Measurements from ENCODE around the gene STAT5A. TPM values are rescaled to one million over a fixed set of nuclear protein-coding genes. Genes with fewer than 3 reads are reported as not detected.

The STAT5A gene
- total RNA-seq, 1 experiment from 2014 or later, result 6.6 TPM

DNA sequence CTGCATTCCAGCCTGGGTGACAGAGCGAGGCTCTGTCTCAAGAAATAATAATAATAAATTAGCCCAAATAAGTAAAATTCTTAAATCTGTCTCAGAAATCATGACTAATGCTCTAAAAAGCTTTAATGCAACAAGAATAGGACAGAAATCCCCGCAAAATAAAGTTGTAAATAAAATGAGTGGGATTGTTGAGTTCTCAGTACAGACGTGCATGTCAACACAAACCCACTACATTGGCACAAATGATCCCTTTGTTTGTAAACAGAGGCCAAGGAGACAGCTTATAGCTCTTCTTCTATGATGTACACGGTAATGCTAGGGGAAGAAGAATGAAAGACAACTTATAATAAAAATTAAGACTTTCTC is 18.1 kb upstream of the STAT5A start (continued):
- TF ChIP-seq, protein P1, sequence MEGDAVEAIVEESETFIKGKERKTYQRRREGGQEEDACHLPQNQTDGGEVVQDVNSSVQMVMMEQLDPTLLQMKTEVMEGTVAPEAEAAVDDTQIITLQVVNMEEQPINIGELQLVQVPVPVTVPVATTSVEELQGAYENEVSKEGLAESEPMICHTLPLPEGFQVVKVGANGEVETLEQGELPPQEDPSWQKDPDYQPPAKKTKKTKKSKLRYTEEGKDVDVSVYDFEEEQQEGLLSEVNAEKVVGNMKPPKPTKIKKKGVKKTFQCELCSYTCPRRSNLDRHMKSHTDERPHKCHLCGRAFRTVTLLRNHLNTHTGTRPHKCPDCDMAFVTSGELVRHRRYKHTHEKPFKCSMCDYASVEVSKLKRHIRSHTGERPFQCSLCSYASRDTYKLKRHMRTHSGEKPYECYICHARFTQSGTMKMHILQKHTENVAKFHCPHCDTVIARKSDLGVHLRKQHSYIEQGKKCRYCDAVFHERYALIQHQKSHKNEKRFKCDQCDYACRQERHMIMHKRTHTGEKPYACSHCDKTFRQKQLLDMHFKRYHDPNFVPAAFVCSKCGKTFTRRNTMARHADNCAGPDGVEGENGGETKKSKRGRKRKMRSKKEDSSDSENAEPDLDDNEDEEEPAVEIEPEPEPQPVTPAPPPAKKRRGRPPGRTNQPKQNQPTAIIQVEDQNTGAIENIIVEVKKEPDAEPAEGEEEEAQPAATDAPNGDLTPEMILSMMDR (IDR thresholded peaks at IDR 0.05), result no peak
- TF ChIP-seq ZNF232 (CRISPR knock-in tag; IDR thresholded peaks at IDR 0.05) (no peak), NR1H2 (CRISPR knock-in tag; IDR thresholded peaks at IDR 0.05) (no peak), NR2C2 (CRISPR knock-in tag; IDR thresholded peaks at IDR 0.05) (no peak), E2F5 (CRISPR knock-in tag; IDR thresholded peaks at IDR 0.05) (no peak)
- TF ChIP-seq, protein P2, sequence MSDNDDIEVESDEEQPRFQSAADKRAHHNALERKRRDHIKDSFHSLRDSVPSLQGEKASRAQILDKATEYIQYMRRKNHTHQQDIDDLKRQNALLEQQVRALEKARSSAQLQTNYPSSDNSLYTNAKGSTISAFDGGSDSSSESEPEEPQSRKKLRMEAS (CRISPR knock-in tag; IDR thresholded peaks at IDR 0.05), result no peak
- TF ChIP-seq, protein P3, sequence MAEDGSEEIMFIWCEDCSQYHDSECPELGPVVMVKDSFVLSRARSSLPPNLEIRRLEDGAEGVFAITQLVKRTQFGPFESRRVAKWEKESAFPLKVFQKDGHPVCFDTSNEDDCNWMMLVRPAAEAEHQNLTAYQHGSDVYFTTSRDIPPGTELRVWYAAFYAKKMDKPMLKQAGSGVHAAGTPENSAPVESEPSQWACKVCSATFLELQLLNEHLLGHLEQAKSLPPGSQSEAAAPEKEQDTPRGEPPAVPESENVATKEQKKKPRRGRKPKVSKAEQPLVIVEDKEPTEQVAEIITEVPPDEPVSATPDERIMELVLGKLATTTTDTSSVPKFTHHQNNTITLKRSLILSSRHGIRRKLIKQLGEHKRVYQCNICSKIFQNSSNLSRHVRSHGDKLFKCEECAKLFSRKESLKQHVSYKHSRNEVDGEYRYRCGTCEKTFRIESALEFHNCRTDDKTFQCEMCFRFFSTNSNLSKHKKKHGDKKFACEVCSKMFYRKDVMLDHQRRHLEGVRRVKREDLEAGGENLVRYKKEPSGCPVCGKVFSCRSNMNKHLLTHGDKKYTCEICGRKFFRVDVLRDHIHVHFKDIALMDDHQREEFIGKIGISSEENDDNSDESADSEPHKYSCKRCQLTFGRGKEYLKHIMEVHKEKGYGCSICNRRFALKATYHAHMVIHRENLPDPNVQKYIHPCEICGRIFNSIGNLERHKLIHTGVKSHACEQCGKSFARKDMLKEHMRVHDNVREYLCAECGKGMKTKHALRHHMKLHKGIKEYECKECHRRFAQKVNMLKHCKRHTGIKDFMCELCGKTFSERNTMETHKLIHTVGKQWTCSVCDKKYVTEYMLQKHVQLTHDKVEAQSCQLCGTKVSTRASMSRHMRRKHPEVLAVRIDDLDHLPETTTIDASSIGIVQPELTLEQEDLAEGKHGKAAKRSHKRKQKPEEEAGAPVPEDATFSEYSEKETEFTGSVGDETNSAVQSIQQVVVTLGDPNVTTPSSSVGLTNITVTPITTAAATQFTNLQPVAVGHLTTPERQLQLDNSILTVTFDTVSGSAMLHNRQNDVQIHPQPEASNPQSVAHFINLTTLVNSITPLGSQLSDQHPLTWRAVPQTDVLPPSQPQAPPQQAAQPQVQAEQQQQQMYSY (CRISPR knock-in tag; IDR thresholded peaks at IDR 0.05), result no peak

DNA sequence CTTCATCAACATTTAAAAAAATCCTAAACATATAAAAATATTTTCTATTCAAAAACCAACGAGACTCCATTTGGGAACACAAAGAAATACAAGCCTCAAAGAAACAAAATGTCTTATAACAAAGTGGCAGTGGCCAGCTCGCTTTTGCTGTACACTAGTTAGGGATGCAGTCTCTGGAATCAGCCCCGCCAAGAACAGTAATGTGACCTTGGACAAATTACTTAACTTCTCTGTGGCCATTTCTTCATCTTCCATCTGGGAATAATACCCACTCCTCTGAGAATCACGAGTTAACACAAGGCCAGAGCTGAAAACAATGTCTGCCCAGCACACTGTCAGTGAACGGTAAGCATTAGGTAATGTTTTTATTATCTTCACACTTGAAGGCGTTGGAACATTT is 17.7 kb upstream of the STAT5A start:
- H3K27ac Mint-ChIP-seq, result no peak overlapping the region
- no peaks in the 10 kb centered on the region for H3K27me3 Mint-ChIP-seq (ENCODE audit: low read depth)
- 0 out of 2 replicates have a peak, but pooled peaks cover under 1% of the 10 kb centered on the region for H3K36me3 Mint-ChIP-seq
- H3K4me3 Mint-ChIP-seq, result no peak overlapping the region
- DNase-seq (ENCODE audit: low spot score) (no peak), ATAC-seq (no peak)
- peaks cover 50% of the 10 kb centered on the region for H3K4me1 Mint-ChIP-seq
- H3K9me3 Mint-ChIP-seq, result no peaks in the 10 kb centered on the region
- CTCF ChIA-PET, result interaction anchor here (1.2 to 4.2 kb wide), 2 partner anchors 19 to 48 kb away, joined by 3 to 21 read pairs; no protein-coding TSS in a partner anchor
- POLR2A ChIA-PET, result no interaction called here
- TF ChIP-seq, protein P4, sequence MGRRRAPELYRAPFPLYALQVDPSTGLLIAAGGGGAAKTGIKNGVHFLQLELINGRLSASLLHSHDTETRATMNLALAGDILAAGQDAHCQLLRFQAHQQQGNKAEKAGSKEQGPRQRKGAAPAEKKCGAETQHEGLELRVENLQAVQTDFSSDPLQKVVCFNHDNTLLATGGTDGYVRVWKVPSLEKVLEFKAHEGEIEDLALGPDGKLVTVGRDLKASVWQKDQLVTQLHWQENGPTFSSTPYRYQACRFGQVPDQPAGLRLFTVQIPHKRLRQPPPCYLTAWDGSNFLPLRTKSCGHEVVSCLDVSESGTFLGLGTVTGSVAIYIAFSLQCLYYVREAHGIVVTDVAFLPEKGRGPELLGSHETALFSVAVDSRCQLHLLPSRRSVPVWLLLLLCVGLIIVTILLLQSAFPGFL (CRISPR knock-in tag; IDR thresholded peaks at IDR 0.05; ENCODE audit: borderline replicate concordance), result no peak
- no peak for TF ChIP-seq PRRX2 (CRISPR knock-in tag; IDR thresholded peaks at IDR 0.05)
- no peak for TF ChIP-seq NR3C1 (CRISPR knock-in tag; conservative IDR thresholded peaks at IDR 0.05; ENCODE audit: low read depth)
- TF ChIP-seq TEAD1 (CRISPR knock-in tag; IDR thresholded peaks at IDR 0.05), result no peak
- TF ChIP-seq, protein P5, sequence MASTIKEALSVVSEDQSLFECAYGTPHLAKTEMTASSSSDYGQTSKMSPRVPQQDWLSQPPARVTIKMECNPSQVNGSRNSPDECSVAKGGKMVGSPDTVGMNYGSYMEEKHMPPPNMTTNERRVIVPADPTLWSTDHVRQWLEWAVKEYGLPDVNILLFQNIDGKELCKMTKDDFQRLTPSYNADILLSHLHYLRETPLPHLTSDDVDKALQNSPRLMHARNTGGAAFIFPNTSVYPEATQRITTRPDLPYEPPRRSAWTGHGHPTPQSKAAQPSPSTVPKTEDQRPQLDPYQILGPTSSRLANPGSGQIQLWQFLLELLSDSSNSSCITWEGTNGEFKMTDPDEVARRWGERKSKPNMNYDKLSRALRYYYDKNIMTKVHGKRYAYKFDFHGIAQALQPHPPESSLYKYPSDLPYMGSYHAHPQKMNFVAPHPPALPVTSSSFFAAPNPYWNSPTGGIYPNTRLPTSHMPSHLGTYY (CRISPR knock-in tag; IDR thresholded peaks at IDR 0.05), result no peak
- no peak for TF ChIP-seq CBFB (CRISPR knock-in tag; IDR thresholded peaks at IDR 0.05; ENCODE audit: low read depth)
- TF ChIP-seq RORB (CRISPR knock-in tag; IDR thresholded peaks at IDR 0.05), result no peak

All from WTC11 (cell line).